ENCODE data around the gene ADAMTSL1.

- no peak for TF ChIP-seq CTCF (IDR thresholded peaks at IDR 0.05)
- TF ChIP-seq POLR2A (IDR thresholded peaks at IDR 0.05): no peak
- no peak for TF ChIP-seq POLR2AphosphoS5 (IDR thresholded peaks at IDR 0.05)
Observed at GRCh38 chr9:18676525-18676924, 202.6 kb downstream of the ADAMTSL1 start.

Measured in transverse colon (tissue), 4 donors.